Measurements from ENCODE around the gene ISCA1.

ISCA1 gene

DNA sequence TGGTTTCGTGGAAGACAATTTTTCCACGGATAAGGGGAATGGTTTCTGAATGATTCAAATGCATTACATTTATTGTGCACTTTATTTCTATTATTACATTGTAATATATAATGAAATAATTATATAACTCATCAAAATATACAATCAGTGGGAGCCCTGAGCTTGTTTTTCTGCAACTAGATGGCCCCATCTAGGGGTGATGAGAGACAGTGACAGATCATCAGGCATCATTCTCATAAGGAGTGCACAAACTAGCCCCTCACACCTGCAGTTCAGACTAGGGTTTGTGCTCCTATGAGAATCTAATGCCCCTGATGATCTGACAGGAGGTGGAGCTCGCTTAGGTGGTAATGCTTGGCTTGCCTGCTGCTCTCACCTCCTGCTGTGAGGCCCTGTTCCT is 6.4 kb downstream of the ISCA1 start:
- TF ChIP-seq, protein P1, sequence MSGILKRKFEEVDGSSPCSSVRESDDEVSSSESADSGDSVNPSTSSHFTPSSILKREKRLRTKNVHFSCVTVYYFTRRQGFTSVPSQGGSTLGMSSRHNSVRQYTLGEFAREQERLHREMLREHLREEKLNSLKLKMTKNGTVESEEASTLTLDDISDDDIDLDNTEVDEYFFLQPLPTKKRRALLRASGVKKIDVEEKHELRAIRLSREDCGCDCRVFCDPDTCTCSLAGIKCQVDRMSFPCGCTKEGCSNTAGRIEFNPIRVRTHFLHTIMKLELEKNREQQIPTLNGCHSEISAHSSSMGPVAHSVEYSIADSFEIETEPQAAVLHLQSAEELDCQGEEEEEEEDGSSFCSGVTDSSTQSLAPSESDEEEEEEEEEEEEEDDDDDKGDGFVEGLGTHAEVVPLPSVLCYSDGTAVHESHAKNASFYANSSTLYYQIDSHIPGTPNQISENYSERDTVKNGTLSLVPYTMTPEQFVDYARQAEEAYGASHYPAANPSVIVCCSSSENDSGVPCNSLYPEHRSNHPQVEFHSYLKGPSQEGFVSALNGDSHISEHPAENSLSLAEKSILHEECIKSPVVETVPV (CRISPR knock-in tag; IDR thresholded peaks at IDR 0.05): no peak
- TF ChIP-seq ZFP30 (CRISPR knock-in tag; IDR thresholded peaks at IDR 0.05): no peak
- TF ChIP-seq PPARA (CRISPR knock-in tag; IDR thresholded peaks at IDR 0.05; ENCODE audit: borderline replicate concordance): no peak
- TF ChIP-seq, protein P2, sequence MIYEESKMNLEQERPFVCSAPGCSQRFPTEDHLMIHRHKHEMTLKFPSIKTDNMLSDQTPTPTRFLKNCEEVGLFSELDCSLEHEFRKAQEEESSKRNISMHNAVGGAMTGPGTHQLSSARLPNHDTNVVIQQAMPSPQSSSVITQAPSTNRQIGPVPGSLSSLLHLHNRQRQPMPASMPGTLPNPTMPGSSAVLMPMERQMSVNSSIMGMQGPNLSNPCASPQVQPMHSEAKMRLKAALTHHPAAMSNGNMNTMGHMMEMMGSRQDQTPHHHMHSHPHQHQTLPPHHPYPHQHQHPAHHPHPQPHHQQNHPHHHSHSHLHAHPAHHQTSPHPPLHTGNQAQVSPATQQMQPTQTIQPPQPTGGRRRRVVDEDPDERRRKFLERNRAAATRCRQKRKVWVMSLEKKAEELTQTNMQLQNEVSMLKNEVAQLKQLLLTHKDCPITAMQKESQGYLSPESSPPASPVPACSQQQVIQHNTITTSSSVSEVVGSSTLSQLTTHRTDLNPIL (CRISPR knock-in tag; IDR thresholded peaks at IDR 0.05; ENCODE audit: low read depth): no peak
- no peak for TF ChIP-seq BACH2 (CRISPR knock-in tag; IDR thresholded peaks at IDR 0.05; ENCODE audit: borderline replicate concordance)
- no peak for TF ChIP-seq ESRRG (CRISPR knock-in tag; IDR thresholded peaks at IDR 0.05)
- TF ChIP-seq ZNF70 (CRISPR knock-in tag; IDR thresholded peaks at IDR 0.05): no peak
- no peak for TF ChIP-seq ZNF8 (CRISPR knock-in tag; IDR thresholded peaks at IDR 0.05)
- no peak for TF ChIP-seq TOX (CRISPR knock-in tag; IDR thresholded peaks at IDR 0.05; ENCODE audit: borderline replicate concordance)
- TF ChIP-seq, protein P3, sequence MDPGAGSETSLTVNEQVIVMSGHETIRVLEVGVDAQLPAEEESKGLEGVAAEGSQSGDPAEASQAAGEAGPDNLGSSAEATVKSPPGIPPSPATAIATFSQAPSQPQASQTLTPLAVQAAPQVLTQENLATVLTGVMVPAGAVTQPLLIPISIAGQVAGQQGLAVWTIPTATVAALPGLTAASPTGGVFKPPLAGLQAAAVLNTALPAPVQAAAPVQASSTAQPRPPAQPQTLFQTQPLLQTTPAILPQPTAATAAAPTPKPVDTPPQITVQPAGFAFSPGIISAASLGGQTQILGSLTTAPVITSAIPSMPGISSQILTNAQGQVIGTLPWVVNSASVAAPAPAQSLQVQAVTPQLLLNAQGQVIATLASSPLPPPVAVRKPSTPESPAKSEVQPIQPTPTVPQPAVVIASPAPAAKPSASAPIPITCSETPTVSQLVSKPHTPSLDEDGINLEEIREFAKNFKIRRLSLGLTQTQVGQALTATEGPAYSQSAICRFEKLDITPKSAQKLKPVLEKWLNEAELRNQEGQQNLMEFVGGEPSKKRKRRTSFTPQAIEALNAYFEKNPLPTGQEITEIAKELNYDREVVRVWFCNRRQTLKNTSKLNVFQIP (CRISPR knock-in tag; IDR thresholded peaks at IDR 0.05; ENCODE audit: borderline replicate concordance, low read depth): no peak
- TF ChIP-seq, protein P4, sequence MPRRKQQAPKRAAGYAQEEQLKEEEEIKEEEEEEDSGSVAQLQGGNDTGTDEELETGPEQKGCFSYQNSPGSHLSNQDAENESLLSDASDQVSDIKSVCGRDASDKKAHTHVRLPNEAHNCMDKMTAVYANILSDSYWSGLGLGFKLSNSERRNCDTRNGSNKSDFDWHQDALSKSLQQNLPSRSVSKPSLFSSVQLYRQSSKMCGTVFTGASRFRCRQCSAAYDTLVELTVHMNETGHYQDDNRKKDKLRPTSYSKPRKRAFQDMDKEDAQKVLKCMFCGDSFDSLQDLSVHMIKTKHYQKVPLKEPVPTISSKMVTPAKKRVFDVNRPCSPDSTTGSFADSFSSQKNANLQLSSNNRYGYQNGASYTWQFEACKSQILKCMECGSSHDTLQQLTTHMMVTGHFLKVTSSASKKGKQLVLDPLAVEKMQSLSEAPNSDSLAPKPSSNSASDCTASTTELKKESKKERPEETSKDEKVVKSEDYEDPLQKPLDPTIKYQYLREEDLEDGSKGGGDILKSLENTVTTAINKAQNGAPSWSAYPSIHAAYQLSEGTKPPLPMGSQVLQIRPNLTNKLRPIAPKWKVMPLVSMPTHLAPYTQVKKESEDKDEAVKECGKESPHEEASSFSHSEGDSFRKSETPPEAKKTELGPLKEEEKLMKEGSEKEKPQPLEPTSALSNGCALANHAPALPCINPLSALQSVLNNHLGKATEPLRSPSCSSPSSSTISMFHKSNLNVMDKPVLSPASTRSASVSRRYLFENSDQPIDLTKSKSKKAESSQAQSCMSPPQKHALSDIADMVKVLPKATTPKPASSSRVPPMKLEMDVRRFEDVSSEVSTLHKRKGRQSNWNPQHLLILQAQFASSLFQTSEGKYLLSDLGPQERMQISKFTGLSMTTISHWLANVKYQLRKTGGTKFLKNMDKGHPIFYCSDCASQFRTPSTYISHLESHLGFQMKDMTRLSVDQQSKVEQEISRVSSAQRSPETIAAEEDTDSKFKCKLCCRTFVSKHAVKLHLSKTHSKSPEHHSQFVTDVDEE (CRISPR knock-in tag; IDR thresholded peaks at IDR 0.05): no peak
- no peak for TF ChIP-seq ZFP3 (CRISPR knock-in tag; IDR thresholded peaks at IDR 0.05)
- no peak for TF ChIP-seq TCF4 (CRISPR knock-in tag; IDR thresholded peaks at IDR 0.05; ENCODE audit: borderline replicate concordance)
- TF ChIP-seq, protein P5, sequence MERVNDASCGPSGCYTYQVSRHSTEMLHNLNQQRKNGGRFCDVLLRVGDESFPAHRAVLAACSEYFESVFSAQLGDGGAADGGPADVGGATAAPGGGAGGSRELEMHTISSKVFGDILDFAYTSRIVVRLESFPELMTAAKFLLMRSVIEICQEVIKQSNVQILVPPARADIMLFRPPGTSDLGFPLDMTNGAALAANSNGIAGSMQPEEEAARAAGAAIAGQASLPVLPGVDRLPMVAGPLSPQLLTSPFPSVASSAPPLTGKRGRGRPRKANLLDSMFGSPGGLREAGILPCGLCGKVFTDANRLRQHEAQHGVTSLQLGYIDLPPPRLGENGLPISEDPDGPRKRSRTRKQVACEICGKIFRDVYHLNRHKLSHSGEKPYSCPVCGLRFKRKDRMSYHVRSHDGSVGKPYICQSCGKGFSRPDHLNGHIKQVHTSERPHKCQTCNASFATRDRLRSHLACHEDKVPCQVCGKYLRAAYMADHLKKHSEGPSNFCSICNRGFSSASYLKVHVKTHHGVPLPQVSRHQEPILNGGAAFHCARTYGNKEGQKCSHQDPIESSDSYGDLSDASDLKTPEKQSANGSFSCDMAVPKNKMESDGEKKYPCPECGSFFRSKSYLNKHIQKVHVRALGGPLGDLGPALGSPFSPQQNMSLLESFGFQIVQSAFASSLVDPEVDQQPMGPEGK (CRISPR knock-in tag; IDR thresholded peaks at IDR 0.05; ENCODE audit: borderline replicate concordance): no peak
- no peak for TF ChIP-seq ZNF565 (CRISPR knock-in tag; conservative IDR thresholded peaks at IDR 0.05; ENCODE audit: low read depth)
- ATAC-seq: peak; percentile 34; the same call in 1 of the 3 replicates

DNA sequence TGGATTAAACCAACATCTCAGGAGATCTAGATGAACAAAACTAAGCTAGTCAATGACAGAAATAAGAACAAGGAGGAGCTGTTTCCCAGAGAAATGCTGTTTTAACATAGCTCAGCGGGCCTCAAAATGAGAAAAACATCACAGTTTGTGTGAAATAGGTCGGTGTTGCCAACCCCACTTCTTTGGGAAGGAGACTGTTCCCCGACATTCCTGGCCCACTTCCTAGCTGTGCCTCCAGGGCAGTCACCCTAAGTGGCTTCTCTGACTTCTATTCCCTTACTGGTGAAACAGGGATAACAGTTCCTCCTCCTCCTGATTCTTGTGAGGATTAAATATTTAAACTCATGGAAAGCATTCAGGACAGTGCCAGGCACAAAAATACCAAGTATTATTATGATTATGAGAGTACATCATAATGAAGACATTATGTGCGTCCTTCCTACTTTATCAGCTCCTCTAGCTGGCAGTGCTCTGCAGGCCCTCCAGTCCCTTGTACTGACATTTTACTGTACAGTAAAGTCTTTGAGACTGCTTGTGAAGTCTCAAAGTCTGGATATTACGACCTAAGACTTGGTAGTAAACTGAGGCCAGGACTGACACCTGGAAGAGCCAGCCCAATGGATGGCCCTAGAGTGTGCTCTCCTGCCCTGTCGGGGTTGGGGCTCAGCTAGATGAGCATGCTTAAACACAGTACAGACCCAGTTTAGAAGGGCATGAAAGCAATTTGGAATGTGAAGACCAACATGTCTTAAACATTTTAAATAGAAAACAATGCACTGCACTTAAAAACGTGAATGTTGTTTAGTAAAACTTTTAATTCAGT is 7.3 kb downstream of the ISCA1 start:
- ATAC-seq: no peak
- TF ChIP-seq CSDC2 (CRISPR knock-in tag; IDR thresholded peaks at IDR 0.05): no peak
- no peak for TF ChIP-seq SNAI2 (CRISPR knock-in tag; IDR thresholded peaks at IDR 0.05)
- no peak for TF ChIP-seq TOX (CRISPR knock-in tag; IDR thresholded peaks at IDR 0.05; ENCODE audit: borderline replicate concordance)
- no peak for TF ChIP-seq ISL1 (CRISPR knock-in tag; IDR thresholded peaks at IDR 0.05)
- TF ChIP-seq ESRRG (CRISPR knock-in tag; IDR thresholded peaks at IDR 0.05): no peak
- TF ChIP-seq RARB (CRISPR knock-in tag; IDR thresholded peaks at IDR 0.05): no peak
- TF ChIP-seq, protein P2 (CRISPR knock-in tag; IDR thresholded peaks at IDR 0.05; ENCODE audit: low read depth): no peak
- no peak for TF ChIP-seq TCF4 (CRISPR knock-in tag; IDR thresholded peaks at IDR 0.05; ENCODE audit: borderline replicate concordance)
- TF ChIP-seq, protein P5 (CRISPR knock-in tag; IDR thresholded peaks at IDR 0.05; ENCODE audit: borderline replicate concordance): no peak
- TF ChIP-seq ZFP3 (CRISPR knock-in tag; IDR thresholded peaks at IDR 0.05): no peak
- TF ChIP-seq ZNF8 (CRISPR knock-in tag; IDR thresholded peaks at IDR 0.05): no peak
- no peak for TF ChIP-seq ZC3H10 (CRISPR knock-in tag; IDR thresholded peaks at IDR 0.05)
- TF ChIP-seq, protein P4 (CRISPR knock-in tag; IDR thresholded peaks at IDR 0.05): no peak
- no peak for TF ChIP-seq ZNF70 (CRISPR knock-in tag; IDR thresholded peaks at IDR 0.05)

All from SK-N-SH treated with all-trans-retinoic acid at 6 μM for 48 hours (cell line).